GM18507 (cell line): Measurements from ENCODE around the gene ZAR1.
"Not testable (repeated sequence)": the region's sequence is repeated elsewhere in the genome, so short reads cannot be mapped to it uniquely, and the experiment has no call there.

Experiments
- DNase-seq: peaks from one replicate; pipeline ENCODE4 v3.0.0; 2011; ENCODE audit warnings: low read depth; ENCODE audit not compliant: insufficient read length; ENCODE audit errors: extremely low spot score
- FAIRE-seq: peaks from 2 replicates; lab custom pipeline; 2011; peaks lifted over from hg19 to GRCh38; lab: Jason Lieb, UNC

Gene ZAR1

GRCh38 chr4:48490012-48490679, at the start of gene ZAR1:
ZAR1 (plus strand) TSS chr4:48490252; CDS start chr4:48490292, 40 bp downstream.
- FAIRE-seq = no peak
- DNase-seq = no peak

- FAIRE-seq = not testable (repeated sequence)
Observed at GRCh38 chr4:48440914-48441313, 49.1 kb upstream of the ZAR1 start.

GRCh38 chr4:48445704-48446103, 44.3 kb upstream of the ZAR1 start:
- DNase-seq (no peak), FAIRE-seq (peak; percentile 12)

More at GRCh38 chr4:48440914-48441313, 49.1 kb upstream of the ZAR1 start:
- not testable (repeated sequence) for DNase-seq

DNA sequence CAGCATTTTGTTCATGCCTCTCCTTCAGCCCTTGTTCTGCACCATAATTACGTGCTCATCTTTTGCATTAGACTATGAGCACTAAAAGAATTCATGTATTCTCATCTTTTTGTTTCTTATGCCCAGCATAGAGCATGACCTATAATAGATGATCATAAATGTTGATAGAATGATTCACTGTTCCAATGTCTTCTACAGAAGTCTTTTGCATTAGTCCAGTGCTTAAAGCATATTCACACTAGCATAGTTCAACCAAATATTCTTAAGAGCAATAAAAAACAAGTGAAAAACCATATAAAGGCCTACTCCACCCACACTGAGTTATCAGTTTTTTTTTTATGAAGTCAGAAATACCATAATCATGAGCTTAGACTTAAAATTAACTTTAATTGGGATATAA, 43.4 kb upstream of the ZAR1 start:
- FAIRE-seq (no peak), DNase-seq (no peak)

DNA sequence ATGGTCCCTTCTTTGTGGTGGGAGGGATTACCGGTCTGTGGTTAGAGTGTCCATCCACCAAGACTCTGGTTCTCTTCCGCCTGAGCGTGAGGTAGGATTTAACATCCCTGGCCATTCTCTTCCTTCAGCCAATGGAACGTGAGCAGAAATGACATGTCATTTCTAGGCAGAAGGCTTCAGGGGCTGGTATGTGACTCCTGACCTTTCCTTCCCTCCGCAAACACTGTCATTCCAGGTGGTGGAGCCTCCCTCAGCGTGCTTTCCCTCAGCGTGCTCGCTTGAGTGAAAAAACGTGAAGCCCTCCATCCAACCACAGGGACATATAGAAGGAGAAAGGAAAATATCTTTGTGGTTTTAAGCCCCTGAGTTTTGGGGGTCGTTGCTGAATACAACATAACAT, 40.9 kb upstream of the ZAR1 start:
- FAIRE-seq = no peak
- no peak for DNase-seq

DNA sequence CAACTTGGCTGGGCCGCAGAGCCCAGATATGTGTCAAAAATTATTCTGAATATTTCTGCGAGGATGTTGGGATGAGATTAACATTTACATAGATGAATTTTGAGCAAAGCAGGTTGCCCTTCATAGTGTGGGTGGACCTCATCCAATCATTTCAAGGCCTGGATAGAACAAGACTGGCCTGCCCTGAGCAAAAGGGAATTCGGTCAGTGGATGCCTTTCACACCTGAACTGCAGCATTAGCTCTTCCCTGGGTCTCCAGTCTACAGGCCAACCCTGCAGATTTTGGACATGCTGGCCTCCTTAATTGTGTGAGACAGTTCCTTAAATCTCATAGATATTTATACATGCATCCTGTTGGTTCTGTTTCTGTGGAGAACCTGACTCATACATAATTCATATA, 39.3 kb upstream of the ZAR1 start:
- FAIRE-seq (peak; percentile 60), DNase-seq (no peak)

GRCh38 chr4:48451656-48452055, 38.4 kb upstream of the ZAR1 start:
- DNase-seq = not testable (repeated sequence)
- peak; percentile 73 for FAIRE-seq

GRCh38 chr4:48454591-48454990, 35.5 kb upstream of the ZAR1 start:
- no peak for FAIRE-seq
- no peak for DNase-seq

- no peak for DNase-seq
- FAIRE-seq = no peak
Observed at GRCh38 chr4:48461000-48461399, 29.1 kb upstream of the ZAR1 start.

DNA sequence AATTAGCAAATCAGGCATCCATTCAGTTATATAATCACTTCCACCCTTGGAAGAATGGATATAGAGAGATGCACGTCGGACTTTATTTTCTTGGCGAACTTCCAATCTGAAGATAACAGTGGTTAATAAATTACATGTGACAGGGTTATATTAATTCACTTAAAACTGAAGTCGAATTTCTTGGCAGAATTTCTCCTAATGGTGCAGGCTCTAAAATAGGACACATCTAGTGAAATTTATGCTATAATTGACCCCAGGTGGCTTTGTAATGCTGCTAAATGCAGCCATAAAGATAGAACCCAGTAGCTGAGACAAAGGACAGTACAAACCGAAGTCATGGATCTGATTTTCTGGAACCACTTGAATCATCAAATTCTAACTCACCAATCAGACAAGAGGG, 27.7 kb upstream of the ZAR1 start:
- DNase-seq (no peak), FAIRE-seq (no peak)

DNA sequence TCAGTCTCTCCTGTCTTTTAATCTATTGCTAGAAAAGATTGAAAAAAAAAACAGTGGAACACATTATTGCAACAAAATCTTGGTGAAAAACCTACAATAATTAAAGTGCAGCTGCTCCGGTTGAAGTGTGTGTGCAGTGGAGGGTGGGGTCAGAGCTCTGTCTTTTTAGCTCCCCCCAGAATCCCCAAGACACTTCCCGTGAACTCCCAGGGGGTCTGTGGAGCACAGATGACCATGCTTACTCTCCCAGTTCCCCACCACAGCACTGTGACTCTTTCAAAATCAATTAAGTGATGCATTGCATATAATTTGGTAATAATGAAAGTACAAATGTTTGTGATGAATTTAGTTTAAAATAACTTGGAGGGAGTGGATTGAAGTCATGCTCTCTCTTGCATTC, 22.6 kb upstream of the ZAR1 start:
- DNase-seq = no peak
- FAIRE-seq = peak; percentile 44

- DNase-seq = no peak
- no peak for FAIRE-seq
Observed at GRCh38 chr4:48467891-48468290, 22.2 kb upstream of the ZAR1 start.

DNA sequence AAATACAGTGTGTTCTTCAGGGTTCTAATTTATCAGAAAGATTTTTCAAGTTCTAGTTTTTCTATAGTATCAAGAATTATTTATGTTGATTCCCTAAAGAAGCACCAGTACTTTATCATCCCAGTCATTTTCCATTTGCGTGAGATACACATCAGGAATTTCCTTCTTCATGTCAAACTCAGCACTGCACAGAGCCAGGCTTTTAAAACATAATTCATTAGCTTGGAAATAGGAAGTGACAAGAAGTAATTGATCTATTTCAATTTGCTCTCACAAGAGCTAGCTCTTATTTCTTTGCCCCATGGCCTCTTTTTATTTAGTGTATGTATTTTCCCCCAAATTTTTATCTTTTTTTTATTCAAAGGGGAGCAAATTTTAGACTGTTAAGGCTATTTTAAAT, 19.9 kb upstream of the ZAR1 start:
- no peak for DNase-seq
- no peak for FAIRE-seq

DNA sequence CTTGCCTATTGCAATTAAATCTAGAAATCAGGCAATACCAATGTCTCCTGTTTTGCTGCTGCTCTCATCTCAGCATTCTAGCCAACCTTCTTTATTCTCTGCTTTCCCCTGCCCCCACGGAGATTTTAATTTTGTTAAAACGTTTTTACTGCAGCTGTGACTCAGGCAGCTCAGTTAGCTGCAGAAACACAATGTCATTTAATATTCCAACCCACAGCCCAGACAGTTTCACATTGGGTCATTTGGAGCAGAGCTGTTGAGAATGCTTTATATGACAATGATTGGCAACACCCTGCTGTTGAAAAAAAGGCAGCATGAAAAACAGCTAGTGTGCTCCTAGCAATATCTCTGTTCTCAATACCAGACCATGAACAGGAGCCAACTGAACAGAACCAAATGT, 19.5 kb upstream of the ZAR1 start:
- DNase-seq (no peak), FAIRE-seq (no peak)

- FAIRE-seq (no peak), DNase-seq (no peak)
Observed at GRCh38 chr4:48472794-48473193, 17.3 kb upstream of the ZAR1 start.

DNA sequence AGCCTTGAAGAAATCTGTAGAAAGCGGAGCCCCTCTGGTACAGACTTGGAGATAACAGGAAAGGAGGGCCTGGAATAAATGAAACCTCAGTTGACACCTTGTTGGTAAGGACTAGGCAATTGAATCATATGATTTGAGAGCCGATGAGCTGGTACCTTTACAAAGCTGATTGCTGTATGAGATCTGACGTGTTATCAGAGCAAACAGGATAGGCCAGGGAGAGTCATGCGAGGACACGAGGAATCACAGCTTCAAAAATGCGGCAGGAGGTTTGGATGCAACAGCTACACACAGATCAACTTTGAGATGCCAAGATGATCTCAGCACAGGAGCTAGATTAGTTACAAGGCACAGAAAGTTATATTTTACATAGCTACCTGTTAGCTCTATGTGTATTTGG, 14.3 kb upstream of the ZAR1 start:
- DNase-seq (no peak), FAIRE-seq (peak; percentile 5)

GRCh38 chr4:48478273-48478672, 11.8 kb upstream of the ZAR1 start:
- no peak for FAIRE-seq
- no peak for DNase-seq

DNA sequence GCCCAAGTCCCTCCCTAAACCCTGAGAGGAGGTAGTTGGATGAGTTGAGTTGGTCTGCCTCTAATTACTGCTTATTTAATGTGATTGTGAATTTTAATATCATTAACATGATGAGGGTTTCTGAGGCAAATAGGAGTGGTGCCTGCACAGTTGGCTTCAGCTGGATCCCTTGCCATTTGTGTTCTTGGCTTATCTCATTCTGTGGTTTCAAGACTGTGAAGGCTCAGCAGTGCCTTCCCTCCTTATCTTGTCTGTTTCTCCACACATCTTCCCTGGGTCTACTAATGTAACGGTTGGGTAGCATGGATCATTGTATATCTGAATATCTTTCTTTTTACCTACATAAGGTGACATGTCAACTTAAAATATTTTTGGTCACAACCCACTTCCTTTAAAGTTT, 8.5 kb upstream of the ZAR1 start:
- no peak for FAIRE-seq
- DNase-seq = no peak

GRCh38 chr4:48483006-48483776, 6.9 kb upstream of the ZAR1 start, which contains the start of gene SLC10A4:
SLC10A4 (plus strand) TSS chr4:48483343; CDS start chr4:48483562, 219 bp downstream.
- DNase-seq (no peak), FAIRE-seq (no peak)

DNA sequence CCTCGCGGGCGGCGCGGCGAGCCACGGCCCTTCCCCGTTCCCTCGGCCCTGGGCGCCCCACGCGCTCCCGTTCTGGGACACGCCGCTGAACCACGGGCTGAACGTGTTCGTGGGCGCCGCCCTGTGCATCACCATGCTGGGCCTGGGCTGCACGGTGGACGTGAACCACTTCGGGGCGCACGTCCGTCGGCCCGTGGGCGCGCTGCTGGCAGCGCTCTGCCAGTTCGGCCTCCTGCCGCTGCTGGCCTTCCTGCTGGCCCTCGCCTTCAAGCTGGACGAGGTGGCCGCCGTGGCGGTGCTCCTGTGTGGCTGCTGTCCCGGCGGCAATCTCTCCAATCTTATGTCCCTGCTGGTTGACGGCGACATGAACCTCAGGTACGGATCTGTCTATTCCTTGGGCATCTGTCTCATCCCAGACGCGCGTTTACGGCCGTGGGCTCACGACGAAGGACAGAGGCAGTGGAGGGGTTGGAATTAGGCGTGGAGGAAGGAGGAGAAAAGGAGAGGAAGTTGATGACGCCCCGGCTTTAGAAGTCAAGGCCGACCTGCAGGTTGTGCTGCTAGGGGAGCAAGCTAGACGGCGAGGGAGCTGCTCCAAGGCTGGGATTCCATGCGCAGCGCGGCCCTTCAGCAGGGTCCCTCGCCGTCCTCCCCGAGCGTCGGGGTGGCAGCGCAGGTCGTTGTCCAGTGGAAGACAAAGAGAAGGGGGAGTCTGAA, 6.1 kb upstream of the ZAR1 start:
- no peak for FAIRE-seq
- no peak for DNase-seq
